ENCODE data around the gene MBNL2.

The MBNL2 gene

GRCh38 chr13:97417698-97418097 is 195.6 kb downstream of the MBNL2 start:
- TF ChIP-seq CEBPB (IDR thresholded peaks at IDR 0.05) (no peak), TCF12 (IDR thresholded peaks at IDR 0.05; ENCODE audit: low read depth) (no peak), FOXM1 (IDR thresholded peaks at IDR 0.05; ENCODE audit: borderline replicate concordance, low read depth) (no peak)

DNA sequence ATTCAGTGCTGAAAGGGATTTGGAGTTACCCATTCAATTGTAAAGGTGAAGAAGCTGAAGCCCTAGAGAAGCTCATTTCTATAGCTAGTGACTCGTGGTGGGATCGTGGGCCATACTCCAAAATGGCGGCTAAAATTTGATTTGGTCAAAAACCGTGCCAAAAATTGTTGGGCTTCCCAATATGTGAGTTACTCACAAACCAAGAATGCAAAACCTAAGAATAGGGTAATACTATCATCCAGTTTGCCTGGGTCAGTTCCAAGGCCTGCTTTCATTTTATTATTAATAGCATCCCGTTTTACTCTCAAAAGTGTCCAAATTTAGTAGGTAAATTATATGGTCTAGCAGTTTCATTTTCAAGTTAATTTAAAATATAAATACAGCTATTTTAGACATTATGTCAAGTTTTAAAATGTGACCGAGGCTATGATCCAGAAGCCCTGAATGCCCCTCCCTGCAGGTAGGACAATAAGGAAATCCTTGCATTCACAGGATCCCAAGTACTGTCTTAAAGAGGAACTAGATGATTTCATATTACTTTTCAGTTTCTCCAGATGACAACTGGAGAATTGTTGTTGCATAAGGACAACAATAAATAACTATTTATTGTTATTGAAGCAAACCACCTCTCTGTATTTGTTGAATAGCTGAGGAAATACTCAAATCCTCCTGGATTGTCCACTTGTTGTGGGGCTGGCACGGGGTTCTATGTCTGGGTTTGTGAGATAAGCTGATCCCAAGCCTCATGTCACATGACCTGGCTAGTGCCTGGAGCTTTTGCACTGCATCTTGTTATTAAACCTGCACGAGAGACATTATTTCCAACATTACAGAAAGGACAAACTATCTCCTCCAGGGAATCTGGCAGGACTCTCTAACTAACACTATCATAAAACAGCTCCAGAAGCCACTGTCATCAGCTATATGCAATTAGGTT is 200.3 kb downstream of the MBNL2 start:
- no peak for TF ChIP-seq YY1 (IDR thresholded peaks at IDR 0.05; ENCODE audit: low read depth)
- no peak for TF ChIP-seq RAD21 (IDR thresholded peaks at IDR 0.05; ENCODE audit: low read depth)
- no peak for TF ChIP-seq NFIC (IDR thresholded peaks at IDR 0.05)
- TF ChIP-seq EP300 (IDR thresholded peaks at IDR 0.05; ENCODE audit: borderline replicate concordance), result no peak
- no peak for TF ChIP-seq REST (IDR thresholded peaks at IDR 0.05; ENCODE audit: low read depth)
- TF ChIP-seq TEAD4 (IDR thresholded peaks at IDR 0.05), result no peak
- TF ChIP-seq USF1 (IDR thresholded peaks at IDR 0.05), result no peak
- no peak for TF ChIP-seq ZBTB7A (IDR thresholded peaks at IDR 0.05; ENCODE audit: low read depth)
- TF ChIP-seq CEBPB (IDR thresholded peaks at IDR 0.05), result no peak
- TF ChIP-seq, protein P1, sequence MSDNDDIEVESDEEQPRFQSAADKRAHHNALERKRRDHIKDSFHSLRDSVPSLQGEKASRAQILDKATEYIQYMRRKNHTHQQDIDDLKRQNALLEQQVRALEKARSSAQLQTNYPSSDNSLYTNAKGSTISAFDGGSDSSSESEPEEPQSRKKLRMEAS (IDR thresholded peaks at IDR 0.05), result no peak

DNA sequence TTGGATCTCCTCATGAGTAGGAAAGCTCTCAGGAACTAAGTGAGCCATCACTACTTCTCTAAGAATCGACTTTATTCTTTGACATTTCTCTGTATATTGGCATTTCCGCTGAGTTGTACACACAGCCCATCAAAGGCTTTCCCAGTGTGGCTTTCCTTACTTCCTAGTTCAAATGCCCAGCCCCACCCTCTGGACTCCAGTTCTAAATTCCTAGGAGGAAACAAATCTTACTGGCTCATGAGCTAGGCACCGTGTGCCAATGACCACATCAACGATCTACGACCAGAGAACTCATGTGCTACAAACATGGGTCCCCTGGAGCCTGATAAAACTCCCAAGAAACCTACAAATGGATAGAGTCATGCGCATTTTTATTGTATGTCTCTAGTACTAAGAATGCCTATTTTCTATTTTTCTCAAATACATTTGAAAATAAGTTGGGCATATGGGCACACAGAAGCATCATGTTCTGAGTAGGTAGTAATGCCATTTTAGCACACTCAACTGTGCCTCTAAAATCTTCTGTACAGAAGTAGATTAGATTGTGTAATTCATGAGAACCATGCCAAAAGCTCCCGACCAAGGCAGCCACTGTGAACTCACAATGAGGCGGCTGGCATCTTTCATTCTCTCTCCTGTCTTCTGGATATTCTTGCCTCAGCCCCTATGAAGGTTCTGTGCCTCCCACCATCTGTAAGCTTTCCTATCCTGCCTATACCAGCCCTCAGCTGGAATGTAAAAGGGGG is 201.3 kb downstream of the MBNL2 start:
- TF ChIP-seq USF1 (IDR thresholded peaks at IDR 0.05) (no peak), EP300 (IDR thresholded peaks at IDR 0.05; ENCODE audit: borderline replicate concordance) (no peak), NFIC (IDR thresholded peaks at IDR 0.05) (no peak), CREB1 (IDR thresholded peaks at IDR 0.05; ENCODE audit: low read depth) (no peak), TEAD4 (IDR thresholded peaks at IDR 0.05) (no peak), FOXM1 (IDR thresholded peaks at IDR 0.05; ENCODE audit: borderline replicate concordance, low read depth) (no peak), RAD21 (IDR thresholded peaks at IDR 0.05; ENCODE audit: low read depth) (no peak), TCF12 (IDR thresholded peaks at IDR 0.05; ENCODE audit: low read depth) (no peak), YY1 (IDR thresholded peaks at IDR 0.05; ENCODE audit: low read depth) (no peak), CEBPB (IDR thresholded peaks at IDR 0.05) (no peak), TAF1 (IDR thresholded peaks at IDR 0.05; ENCODE audit: low read depth) (no peak), EGR1 (IDR thresholded peaks at IDR 0.05) (no peak), REST (IDR thresholded peaks at IDR 0.05; ENCODE audit: low read depth) (no peak), ZBTB7A (IDR thresholded peaks at IDR 0.05; ENCODE audit: low read depth) (no peak)
- TF ChIP-seq, protein P1 (IDR thresholded peaks at IDR 0.05), result no peak

- TF ChIP-seq RAD21 (IDR thresholded peaks at IDR 0.05; ENCODE audit: low read depth), result no peak
- TF ChIP-seq FOXM1 (IDR thresholded peaks at IDR 0.05; ENCODE audit: borderline replicate concordance, low read depth), result no peak
- TF ChIP-seq REST (IDR thresholded peaks at IDR 0.05; ENCODE audit: low read depth), result no peak
- no peak for TF ChIP-seq EGR1 (IDR thresholded peaks at IDR 0.05)
- TF ChIP-seq TCF12 (IDR thresholded peaks at IDR 0.05; ENCODE audit: low read depth), result no peak
- TF ChIP-seq, protein P1 (IDR thresholded peaks at IDR 0.05), result no peak
- no peak for TF ChIP-seq EP300 (IDR thresholded peaks at IDR 0.05; ENCODE audit: borderline replicate concordance)
- no peak for TF ChIP-seq NFIC (IDR thresholded peaks at IDR 0.05)
- no peak for TF ChIP-seq TAF1 (IDR thresholded peaks at IDR 0.05; ENCODE audit: low read depth)
- no peak for TF ChIP-seq USF1 (IDR thresholded peaks at IDR 0.05)
- TF ChIP-seq YY1 (IDR thresholded peaks at IDR 0.05; ENCODE audit: low read depth), result no peak
- TF ChIP-seq TEAD4 (IDR thresholded peaks at IDR 0.05), result no peak
- TF ChIP-seq CREB1 (IDR thresholded peaks at IDR 0.05; ENCODE audit: low read depth), result no peak
- no peak for TF ChIP-seq CEBPB (IDR thresholded peaks at IDR 0.05)
- no peak for TF ChIP-seq ZBTB7A (IDR thresholded peaks at IDR 0.05; ENCODE audit: low read depth)
These were observed 203.5 kb downstream of the MBNL2 start for GRCh38 chr13:97425590-97425989.
